HG03558 (cell line): Measurements from ENCODE around the gene LMOD3.
A peak's percentile ranks its signal among the peaks of the same experiment; 100 is the strongest.

Experiments used
- ATAC-seq: cut with Tn5 transposase; IDR thresholded peaks from one replicate; pipeline ENCODE4 v1.9.1; 2021; ENCODE audit warnings: moderate number of reproducible peaks; ENCODE audit not compliant: unreplicated experiment; ENCODE audit errors: extremely low read depth

LMOD3 gene

GRCh38 chr3:69095636-69096035, 26.8 kb downstream of the LMOD3 start:
- ATAC-seq: no peak

GRCh38 chr3:69094467-69095205, 27.8 kb downstream of the LMOD3 start:
- ATAC-seq: no peak

- peak; percentile 71 for ATAC-seq
Measured at GRCh38 chr3:69092030-69092516, 30.3 kb downstream of the LMOD3 start.

- ATAC-seq: no peak
Measured at GRCh38 chr3:69091389-69092029, 30.9 kb downstream of the LMOD3 start.

- no peak for ATAC-seq
Measured at GRCh38 chr3:69090021-69090420, 32.4 kb downstream of the LMOD3 start.

- ATAC-seq: no peak
Measured at GRCh38 chr3:69088063-69088462, 34.3 kb downstream of the LMOD3 start.

- ATAC-seq: no peak
Measured at GRCh38 chr3:69087030-69087791, 35.2 kb downstream of the LMOD3 start.

- no peak for ATAC-seq
Measured at GRCh38 chr3:69085833-69086722, 36.3 kb downstream of the LMOD3 start.

GRCh38 chr3:69085168-69085832, 37.1 kb downstream of the LMOD3 start:
- no peak for ATAC-seq

- peak; percentile 39 for ATAC-seq
Measured at GRCh38 chr3:69084326-69085167, 37.8 kb downstream of the LMOD3 start, which contains the start of gene ARL6IP5. TSS of gene ARL6IP5 (plus strand) at chr3:69084937. CDS start at chr3:69085048, 111 bp downstream.

- ATAC-seq: peak; percentile 47
Measured at GRCh38 chr3:69082805-69083204, 39.6 kb downstream of the LMOD3 start.

GRCh38 chr3:69082361-69082760, 40.0 kb downstream of the LMOD3 start:
- ATAC-seq: no peak

- ATAC-seq: no peak
Measured at GRCh38 chr3:69081583-69082262, 40.7 kb downstream of the LMOD3 start.

- ATAC-seq: peak; percentile 16
Measured at GRCh38 chr3:69080233-69080920, 42.0 kb downstream of the LMOD3 start, which contains the start of gene UBA3. TSS of gene UBA3 (minus strand) at chr3:69080365. CDS start at chr3:69080353, 12 bp downstream.

GRCh38 chr3:69079269-69080159, 42.9 kb downstream of the LMOD3 start:
- no peak for ATAC-seq

- ATAC-seq: no peak
Measured at GRCh38 chr3:69072928-69073327, 49.5 kb downstream of the LMOD3 start.
